MCF 10A (cell line): ENCODE data around the gene ATRAID. TPM values are rescaled to one million over a fixed set of nuclear protein-coding genes. Genes with fewer than 3 reads are reported as not detected.

ENCODE experiments used
- BruUV-seq: library from RNA; stranded (reverse); fragments of 400-500 nt; replicated peaks from 2 replicates; lab custom pipeline; 2021; lab: Mats Ljungman, UMichigan
- CTCF ChIA-PET: fragments of 300-600 bp; sonication (Branson Sonifier 250); formaldehyde crosslinking; extraction: SDS; loops from one replicate; lab custom pipeline; 2021; ENCODE audit warnings: antibody characterized with exemption, inconsistent platforms; lab: Yijun Ruan, JAX
- POLR2A ChIA-PET: fragments of 300-600, 350-650 bp; sonication (Branson Sonifier 250); formaldehyde crosslinking; extraction: SDS; loops from one replicate; lab custom pipeline; 2020; ENCODE audit warnings: antibody characterized with exemption, inconsistent platforms; lab: Yijun Ruan, JAX
- DNase-seq: peaks from one replicate; pipeline ENCODE4 v3.0.0-alpha.2; 2018; ENCODE audit not compliant: unreplicated experiment
- H3K27ac Mint-ChIP-seq: one replicate; pipeline ENCODE4 v1.8.0; 2022; ENCODE audit warnings: mild to moderate bottlenecking, low read depth, mixed read lengths; ENCODE audit not compliant: unreplicated experiment
- H3K27me3 Mint-ChIP-seq: one replicate; pipeline ENCODE4 v1.8.0; 2022; ENCODE audit warnings: mixed read lengths; ENCODE audit not compliant: insufficient read depth, unreplicated experiment
- H3K36me3 Mint-ChIP-seq: one replicate; pipeline ENCODE4 v1.8.0; 2022; ENCODE audit warnings: mild to moderate bottlenecking, moderate library complexity, mixed read lengths; ENCODE audit not compliant: insufficient read depth, unreplicated experiment
- H3K4me1 Mint-ChIP-seq: one replicate; pipeline ENCODE4 v1.8.0; 2022; ENCODE audit warnings: mixed read lengths; ENCODE audit not compliant: insufficient read depth, unreplicated experiment
- H3K4me3 Mint-ChIP-seq: one replicate; pipeline ENCODE4 v1.8.0; 2022; ENCODE audit warnings: mild to moderate bottlenecking, moderate library complexity, mixed read lengths; ENCODE audit not compliant: unreplicated experiment
- H3K9me3 Mint-ChIP-seq: one replicate; pipeline ENCODE4 v1.8.0; 2022; ENCODE audit warnings: mixed read lengths; ENCODE audit not compliant: unreplicated experiment
- CTCF ChIP-seq: fragments of 200-600 bp; IDR thresholded peaks from one replicate; pipeline ENCODE4 v1.8.0; 2022; ENCODE audit warnings: antibody characterized with exemption, mild to moderate bottlenecking; ENCODE audit not compliant: unreplicated experiment
- intact Hi-C: fragments of 100-400 bp; cut with micrococcal nuclease; formaldehyde crosslinking; loops from 2 replicates; pipeline ENCODE4 v1.14.1; 2022
- total RNA-seq: library from RNA; stranded (reverse); gene quantifications from 2 replicates; pipeline ENCODE4 v1.2.3, GENCODE V29; 2022

Gene ATRAID
- total RNA-seq, 1 experiment from 2014 or later: 115 TPM

DNA sequence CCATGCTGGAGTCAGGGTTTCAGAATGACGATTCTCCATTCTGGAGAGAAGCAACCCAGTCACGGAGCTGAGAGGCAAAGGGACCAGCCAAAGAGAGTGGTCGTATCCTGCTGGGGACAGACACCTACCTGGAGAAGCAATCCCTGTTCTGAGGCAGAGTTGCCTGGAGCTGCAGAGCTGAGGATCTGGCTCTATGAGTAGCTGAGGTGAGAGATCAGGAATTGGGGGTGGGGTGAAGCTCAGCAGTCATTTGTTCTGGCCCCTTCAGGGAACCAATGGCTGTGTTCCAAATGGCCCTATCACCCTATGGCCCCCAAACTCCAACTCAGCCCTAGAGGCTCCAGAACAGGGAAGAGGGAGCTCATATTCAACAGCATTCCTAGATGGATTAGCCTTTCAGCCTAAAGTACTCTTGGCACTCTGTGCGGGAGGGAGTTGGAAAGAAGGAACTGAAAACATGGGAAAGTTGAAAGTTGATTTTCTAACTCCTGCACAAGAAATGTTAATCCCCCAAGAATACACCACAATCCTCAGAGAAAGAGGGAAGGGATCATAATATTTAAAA, 3.3 kb upstream of the ATRAID start:
- no peak overlapping the region for H3K4me3 Mint-ChIP-seq
- POLR2A ChIA-PET: no interaction called here
- TF ChIP-seq CTCF: no peak
- peaks cover 14% of the 10 kb centered on the region for H3K4me1 Mint-ChIP-seq
- H3K36me3 Mint-ChIP-seq: peaks cover 37% of the 10 kb centered on the region
- H3K9me3 Mint-ChIP-seq: no peaks in the 10 kb centered on the region
- H3K27ac Mint-ChIP-seq: no peak overlapping the region
- no peaks in the 10 kb centered on the region for H3K27me3 Mint-ChIP-seq
- CTCF ChIA-PET: no interaction called here
- no TSS peak for BruUV-seq
- no peak for DNase-seq
- intact Hi-C loops: no loop called here

DNA sequence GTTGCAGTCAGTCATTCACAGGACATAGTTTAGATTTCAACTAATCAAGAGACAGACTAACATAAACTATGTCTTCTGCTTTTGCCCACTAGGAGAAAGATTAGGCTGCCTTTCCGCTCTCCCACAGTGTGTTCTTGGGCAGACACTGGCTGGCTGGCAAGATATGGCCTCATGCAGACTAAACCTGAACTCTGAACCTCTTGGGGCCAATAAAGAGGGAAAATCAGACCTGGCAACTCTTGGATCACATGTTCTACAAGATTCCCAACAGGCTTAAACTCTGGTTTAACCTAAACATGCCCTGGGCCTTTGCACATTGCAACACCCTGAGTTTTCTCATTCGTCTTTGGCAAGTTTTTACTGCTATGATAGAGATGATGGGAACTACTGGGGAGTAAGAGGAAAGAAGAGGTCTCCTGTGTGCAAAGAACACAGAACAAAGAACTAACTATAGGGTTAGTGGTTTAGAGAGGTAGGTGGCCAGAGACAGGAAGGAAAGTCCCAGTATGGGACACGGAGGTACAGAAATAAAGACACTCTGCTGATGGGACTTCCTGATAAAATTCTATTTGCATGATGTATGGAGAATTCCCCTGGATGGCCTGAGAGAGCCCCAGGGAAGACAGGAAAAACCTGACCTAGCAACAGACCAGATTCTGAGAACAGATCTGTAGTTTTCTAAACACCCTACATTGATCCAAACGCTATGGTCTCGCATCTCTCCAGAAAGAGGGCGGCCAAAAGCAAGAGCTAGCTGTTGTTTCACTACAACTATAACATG, 2.0 kb upstream of the ATRAID start:
- Mint-ChIP-seq H3K9me3 (no peaks in the 10 kb centered on the region), H3K4me1 (peaks cover 17% of the 10 kb centered on the region), H3K36me3 (peaks cover 48% of the 10 kb centered on the region), H3K27me3 (no peaks in the 10 kb centered on the region), H3K27ac (no peak overlapping the region), H3K4me3 (no peak overlapping the region)
- POLR2A ChIA-PET: no interaction called here
- CTCF ChIA-PET: interaction anchor here (0.9 kb wide), 1 partner anchor 78 kb away, joined by 3 read pairs; no protein-coding TSS in a partner anchor
- BruUV-seq: TSS peak; percentile 10
- TF ChIP-seq CTCF: no peak
- intact Hi-C loops: loop anchor here (10.0 kb wide), 1 partner anchor 75 kb away; the partner anchor contains the start of gene TRIM54
- peak; percentile 8 for DNase-seq

DNA sequence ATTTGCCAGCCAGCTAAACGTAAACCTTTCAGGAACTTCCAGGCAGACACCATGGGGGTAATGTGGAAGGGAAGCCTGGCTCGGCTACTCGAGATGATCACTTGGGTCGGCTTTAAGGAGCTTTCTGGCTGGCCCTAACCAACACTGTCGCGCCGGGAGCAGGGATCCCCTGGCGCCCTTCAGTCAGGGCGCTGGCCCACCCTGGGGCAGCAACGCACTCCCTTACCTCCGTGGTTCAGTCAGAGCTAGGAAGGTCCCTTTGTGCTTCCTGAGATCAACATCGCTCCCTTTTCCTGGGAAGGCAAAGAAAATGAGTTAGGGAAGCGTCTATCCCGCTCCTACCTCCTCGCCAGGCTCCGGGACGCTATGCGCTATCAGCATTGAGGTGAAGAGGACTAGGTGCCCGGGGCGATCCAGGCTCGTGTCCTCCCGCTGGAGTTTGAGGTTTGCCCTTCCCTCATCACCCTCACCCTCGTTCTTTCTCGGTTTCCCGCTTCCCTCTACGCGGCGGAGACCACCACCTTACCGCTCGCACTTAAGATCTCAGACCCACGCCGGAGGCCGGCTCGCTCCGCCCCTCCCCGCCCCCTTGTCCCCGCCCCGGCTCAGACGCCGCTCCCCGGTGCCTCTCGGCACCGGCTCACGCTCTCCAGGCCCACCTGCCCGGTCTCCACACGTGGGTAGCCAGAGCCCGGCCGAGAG, 449 bp upstream of the ATRAID start:
- peak; percentile 46 for DNase-seq
- TF ChIP-seq CTCF: no peak
- TSS peak; percentile 75 for BruUV-seq
- peak overlapping the region; percentile 86 for H3K4me3 Mint-ChIP-seq
- H3K4me1 Mint-ChIP-seq: peaks cover 18% of the 10 kb centered on the region
- ChIA-PET POLR2A (interaction anchor here (0.6 to 3.2 kb wide), 14 partner anchors 20 to 452 kb away, joined by 3 to 20 read pairs (median 4); partner anchors contain the start of genes AGBL5, KHK, PREB and SUPT7L), CTCF (interaction anchor here (0.7 to 2.3 kb wide), 3 partner anchors 9 to 112 kb away, joined by 3 to 5 read pairs (median 5); no protein-coding TSS in a partner anchor)
- H3K9me3 Mint-ChIP-seq: no peaks in the 10 kb centered on the region
- H3K36me3 Mint-ChIP-seq: peaks cover 49% of the 10 kb centered on the region
- no peaks in the 10 kb centered on the region for H3K27me3 Mint-ChIP-seq
- peak overlapping the region; percentile 99 for H3K27ac Mint-ChIP-seq
- intact Hi-C loops: loop anchor here (10.0 kb wide), 1 partner anchor 73 kb away; the partner anchor contains the start of gene TRIM54
